Gastroesophageal sphincter (tissue), 3 donors: ENCODE results near the gene CFAP410.

Experiments used
- EP300 ChIP-seq: sonication (generic); formaldehyde crosslinking; IDR thresholded peaks from one replicate; pipeline ENCODE4 v1.6.1; 2017; ENCODE audit warnings: antibody characterized with exemption, mild to moderate bottlenecking
- POLR2A ChIP-seq, 2 donors: fragments of 450-650 bp; IDR thresholded peaks; one replicate each; pipeline ENCODE4 v1.6.1; 2017; ENCODE audit warnings: antibody characterized with exemption in 2 of 2, mild to moderate bottlenecking in 2 of 2, moderate library complexity in 1 of 2
- POLR2AphosphoS5 ChIP-seq: sonication (generic); formaldehyde crosslinking; IDR thresholded peaks from one replicate; pipeline ENCODE4 v1.6.1; 2017; ENCODE audit warnings: antibody characterized with exemption
- TF ChIP-seq, protein P1 (sequence below), 4 experiments: fragments of 200-600 bp in 2 of 4; fragments of 450-650 bp in 2 of 4; sonication (generic) in 1 of 4; IDR thresholded peaks; one replicate each; pipeline ENCODE4 v1.5.1; 2017 to 2019; ENCODE audit warnings: antibody characterized with exemption in 4 of 4, mild to moderate bottlenecking in 2 of 4, moderate library complexity in 2 of 4

- TF ChIP-seq POLR2A (IDR thresholded peaks at IDR 0.05) (no peak), POLR2AphosphoS5 (no peak), EP300 (no peak)
- TF ChIP-seq, protein P1, sequence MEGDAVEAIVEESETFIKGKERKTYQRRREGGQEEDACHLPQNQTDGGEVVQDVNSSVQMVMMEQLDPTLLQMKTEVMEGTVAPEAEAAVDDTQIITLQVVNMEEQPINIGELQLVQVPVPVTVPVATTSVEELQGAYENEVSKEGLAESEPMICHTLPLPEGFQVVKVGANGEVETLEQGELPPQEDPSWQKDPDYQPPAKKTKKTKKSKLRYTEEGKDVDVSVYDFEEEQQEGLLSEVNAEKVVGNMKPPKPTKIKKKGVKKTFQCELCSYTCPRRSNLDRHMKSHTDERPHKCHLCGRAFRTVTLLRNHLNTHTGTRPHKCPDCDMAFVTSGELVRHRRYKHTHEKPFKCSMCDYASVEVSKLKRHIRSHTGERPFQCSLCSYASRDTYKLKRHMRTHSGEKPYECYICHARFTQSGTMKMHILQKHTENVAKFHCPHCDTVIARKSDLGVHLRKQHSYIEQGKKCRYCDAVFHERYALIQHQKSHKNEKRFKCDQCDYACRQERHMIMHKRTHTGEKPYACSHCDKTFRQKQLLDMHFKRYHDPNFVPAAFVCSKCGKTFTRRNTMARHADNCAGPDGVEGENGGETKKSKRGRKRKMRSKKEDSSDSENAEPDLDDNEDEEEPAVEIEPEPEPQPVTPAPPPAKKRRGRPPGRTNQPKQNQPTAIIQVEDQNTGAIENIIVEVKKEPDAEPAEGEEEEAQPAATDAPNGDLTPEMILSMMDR (IDR thresholded peaks at IDR 0.05) = no peak
Observed at GRCh38 chr21:44303490-44303981, 35.7 kb downstream of the CFAP410 start.
